ENCODE results near the gene ICAM3.

ICAM3 gene

GRCh38 chr19:10318807-10319682 lies 20.4 kb downstream of the ICAM3 start:
- no peak for DNase-seq

- DNase-seq: no peak
These were observed 21.5 kb downstream of the ICAM3 start for GRCh38 chr19:10317857-10318462.

DNA sequence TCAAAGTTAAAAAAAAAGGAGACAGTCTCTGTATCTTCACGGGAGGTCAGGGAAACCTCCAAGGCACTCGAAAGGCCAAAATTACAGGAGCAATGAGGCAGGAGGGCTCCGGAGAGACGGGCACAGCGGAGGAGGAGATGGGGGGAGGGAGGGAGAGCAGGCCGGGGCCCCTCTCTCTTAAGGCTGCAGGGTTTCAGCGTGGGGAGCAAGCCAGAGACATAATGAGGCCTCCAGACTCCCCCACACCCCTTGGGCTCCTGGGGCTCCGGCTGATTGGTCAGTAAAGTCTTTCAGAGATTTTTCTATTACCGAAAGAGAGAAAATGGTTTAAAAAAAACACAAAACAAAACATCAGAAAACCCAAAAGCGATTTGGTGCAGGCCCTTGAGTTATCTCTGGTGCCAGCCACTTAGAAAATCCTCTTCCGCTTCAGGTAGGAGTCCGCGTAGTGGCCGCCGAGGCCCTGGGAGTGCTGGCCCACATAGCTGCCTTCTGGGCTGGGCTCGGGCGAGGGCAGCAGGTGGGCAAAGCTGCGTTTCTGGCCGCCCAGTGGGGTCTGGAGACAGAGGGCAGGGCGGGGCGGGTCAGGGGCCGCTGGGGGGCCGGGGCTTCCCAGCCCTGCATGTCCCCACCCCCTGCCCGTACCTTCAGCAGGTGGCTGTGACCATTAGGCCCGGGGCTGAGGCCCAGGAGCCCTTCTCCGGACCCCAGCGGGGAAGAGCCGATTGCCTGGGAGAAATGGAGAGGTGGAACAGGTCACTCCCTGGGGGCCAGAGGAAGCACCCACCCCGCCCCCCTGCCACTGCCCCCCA lies 22.2 kb downstream of the ICAM3 start:
- DNase-seq: no peak

GRCh38 chr19:10316229-10317044 lies 23.0 kb downstream of the ICAM3 start:
- no peak for DNase-seq

GRCh38 chr19:10315335-10316214 lies 23.8 kb downstream of the ICAM3 start, which contains the start of gene FDX2:
Gene FDX2 (minus strand): TSS chr19:10316015. CDS start chr19:10315996, 19 bp downstream.
- peak; percentile 61 for DNase-seq

- DNase-seq: no peak
These were observed 30.0 kb downstream of the ICAM3 start, which contains the start of gene ZGLP1 for GRCh38 chr19:10309423-10309822. Gene ZGLP1 (minus strand): TSS chr19:10309815.

- DNase-seq: no peak
These were observed 33.1 kb downstream of the ICAM3 start for GRCh38 chr19:10306327-10306726.

DNA sequence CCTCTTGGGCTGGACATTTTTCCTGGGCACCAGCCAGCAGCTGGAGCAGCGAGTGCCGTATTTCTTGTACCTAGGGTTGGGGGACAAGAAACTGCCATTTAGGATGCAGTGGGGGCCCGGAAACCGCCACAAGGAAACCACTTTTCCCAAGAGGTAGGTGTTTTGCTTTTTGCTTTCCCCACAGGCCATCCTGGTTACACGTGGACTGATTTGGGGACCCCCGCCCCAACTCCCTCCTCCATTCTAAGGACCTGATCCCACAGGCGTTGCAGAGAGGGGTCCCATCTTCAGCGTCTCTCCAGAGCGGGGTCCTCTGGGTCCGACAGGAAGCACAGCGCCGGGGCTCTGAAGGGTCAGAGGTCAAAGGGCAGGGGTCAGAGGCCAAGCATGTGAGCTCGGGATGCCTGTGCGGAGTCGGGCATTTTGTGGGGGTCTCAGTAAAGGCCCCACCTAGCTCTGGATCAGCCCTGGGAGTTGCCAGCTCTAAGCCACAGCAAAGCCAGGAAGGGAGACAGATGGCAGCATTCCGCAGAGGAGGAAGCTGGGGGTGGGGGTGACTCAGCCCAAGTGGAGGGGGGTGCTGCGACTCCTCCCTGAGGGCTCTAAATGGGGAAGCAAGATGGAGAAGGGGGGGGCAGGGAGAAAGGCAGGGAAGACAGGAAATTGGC lies 34.2 kb downstream of the ICAM3 start:
- DNase-seq: no peak

DNA sequence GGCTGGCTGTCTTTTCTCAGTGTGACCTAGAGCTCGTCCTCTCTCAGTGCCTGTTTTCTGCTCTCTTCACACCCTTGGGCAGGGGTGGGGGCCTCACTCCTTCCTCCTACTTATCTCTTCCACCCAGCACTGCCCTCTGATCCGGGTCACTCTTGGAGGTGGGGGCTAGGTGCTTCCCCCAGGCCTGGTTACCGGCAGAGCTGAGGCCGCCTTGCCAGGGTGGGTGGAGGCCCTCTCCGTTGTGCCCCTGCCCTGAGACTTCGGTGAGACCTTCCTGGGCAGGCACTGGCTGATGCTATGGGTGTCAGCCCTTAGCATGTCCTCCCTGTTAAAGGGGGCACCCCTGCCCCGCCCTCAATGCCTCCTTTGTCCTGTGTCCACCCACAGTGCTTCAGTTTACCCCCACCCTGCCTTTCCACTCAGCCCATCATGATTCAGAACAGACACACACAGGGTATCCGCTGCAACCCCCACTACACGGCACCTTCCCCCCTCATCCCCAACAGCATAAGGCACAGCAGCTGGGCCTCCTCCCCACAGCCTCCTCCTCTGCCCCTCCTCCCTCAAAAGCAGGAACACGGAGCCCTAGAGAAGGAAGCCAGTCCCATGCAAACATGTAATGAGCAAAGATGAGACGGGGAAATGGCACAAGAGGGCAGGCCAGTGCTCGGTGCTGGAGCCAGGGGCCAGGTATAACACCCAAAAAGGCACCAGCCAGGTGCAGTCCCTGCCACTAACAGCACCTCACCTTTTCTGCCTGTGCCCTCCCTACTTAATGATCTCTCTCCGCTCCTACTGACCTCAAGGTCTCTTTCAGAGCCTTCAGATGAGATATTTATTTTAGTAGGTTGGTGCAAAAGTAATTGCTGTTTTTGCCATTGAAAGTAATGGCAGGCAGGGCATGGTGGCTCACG lies 39.6 kb downstream of the ICAM3 start:
- no peak for DNase-seq

GRCh38 chr19:10295847-10296591 lies 43.4 kb downstream of the ICAM3 start:
- DNase-seq: no peak

- DNase-seq: no peak
These were observed 44.0 kb downstream of the ICAM3 start for GRCh38 chr19:10295305-10295846.

GRCh38 chr19:10294368-10294697 lies 45.1 kb downstream of the ICAM3 start:
- no peak for DNase-seq

GRCh38 chr19:10293637-10294367 lies 45.6 kb downstream of the ICAM3 start:
- no peak for DNase-seq

GRCh38 chr19:10292789-10293636 lies 46.4 kb downstream of the ICAM3 start:
- no peak for DNase-seq

DNA sequence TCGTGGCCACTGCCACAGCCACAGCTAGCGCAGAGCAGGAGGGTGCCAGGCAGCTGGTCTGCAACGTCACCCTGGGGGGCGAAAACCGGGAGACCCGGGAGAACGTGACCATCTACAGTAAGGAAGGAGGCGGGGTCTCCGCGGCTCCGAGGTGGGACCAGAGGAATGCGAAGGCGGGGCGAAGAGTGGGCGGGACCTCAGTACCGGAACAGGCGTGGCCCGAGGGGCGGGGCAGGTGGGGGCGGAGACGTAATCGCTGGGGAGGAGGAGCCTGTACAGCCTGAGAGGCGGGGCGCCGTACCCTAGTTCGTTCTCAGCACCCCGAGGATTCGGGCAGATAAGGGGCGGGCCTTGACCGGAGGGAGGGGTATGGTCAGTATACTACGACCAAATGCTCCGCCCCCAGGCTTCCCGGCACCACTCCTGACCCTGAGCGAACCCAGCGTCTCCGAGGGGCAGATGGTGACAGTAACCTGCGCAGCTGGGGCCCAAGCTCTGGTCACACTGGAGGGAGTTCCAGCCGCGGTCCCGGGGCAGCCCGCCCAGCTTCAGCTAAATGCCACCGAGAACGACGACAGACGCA lies 47.1 kb downstream of the ICAM3 start:
- DNase-seq: peak; percentile 50

DNA sequence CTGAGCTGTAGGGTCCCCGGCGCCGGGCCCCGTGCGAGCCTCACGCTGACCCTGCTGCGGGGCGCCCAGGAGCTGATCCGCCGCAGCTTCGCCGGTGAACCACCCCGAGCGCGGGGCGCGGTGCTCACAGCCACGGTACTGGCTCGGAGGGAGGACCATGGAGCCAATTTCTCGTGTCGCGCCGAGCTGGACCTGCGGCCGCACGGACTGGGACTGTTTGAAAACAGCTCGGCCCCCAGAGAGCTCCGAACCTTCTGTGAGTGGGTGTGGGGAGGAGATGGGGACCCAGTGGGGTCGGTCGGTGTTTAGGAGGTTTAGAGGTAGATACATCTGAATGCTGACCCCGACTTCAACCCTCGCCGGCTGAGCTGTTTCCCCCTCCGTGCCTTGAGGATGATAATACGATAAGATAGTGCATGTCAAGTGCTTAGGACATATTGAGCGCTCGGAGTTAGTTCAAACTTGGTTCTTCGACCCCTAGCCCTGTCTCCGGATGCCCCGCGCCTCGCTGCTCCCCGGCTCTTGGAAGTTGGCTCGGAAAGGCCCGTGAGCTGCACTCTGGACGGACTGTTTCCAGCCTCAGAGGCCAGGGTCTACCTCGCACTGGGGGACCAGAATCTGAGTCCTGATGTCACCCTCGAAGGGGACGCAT lies 47.7 kb downstream of the ICAM3 start:
- DNase-seq: no peak

All from NCI-H748 treated with DMSO at 0.1 percent for 48 hours (cell line).